Ascending aorta (tissue), 2 donors: Measurements from ENCODE around the gene SH3BP1. TPM values are rescaled to one million over a fixed set of nuclear protein-coding genes. Genes with fewer than 3 reads are reported as not detected.
A peak's percentile ranks its signal among the peaks of the same experiment; 100 is the strongest.
"Not testable (repeated sequence)": the region's sequence is repeated elsewhere in the genome, so short reads cannot be mapped to it uniquely, and the experiment has no call there.

ENCODE experiments used
- DNase-seq, 2 donors: peaks; one replicate each; pipeline ENCODE4 v3.0.0-alpha.2; 2019; ENCODE audit warnings: low spot score in 2 of 2
- H3K27ac ChIP-seq, 2 donors: fragments of 200-600 bp; sonication (generic); one replicate each; pipeline ENCODE4 v1.5.1; 2016 to 2017; ENCODE audit warnings: mild to moderate bottlenecking in 1 of 2
- H3K27me3 ChIP-seq: fragments of 200-600 bp; sonication (generic); one replicate; pipeline ENCODE4 v1.5.1; 2017
- H3K36me3 ChIP-seq, 2 donors: fragments of 200-600 bp; sonication (generic); one replicate each; pipeline ENCODE4 v1.5.1; 2016
- H3K4me1 ChIP-seq, 2 donors: fragments of 200-600 bp; sonication (generic); one replicate each; pipeline ENCODE4 v1.5.1; 2016 to 2017; ENCODE audit warnings: mild to moderate bottlenecking in 1 of 2
- H3K4me3 ChIP-seq, 2 donors: fragments of 200-600 bp; sonication (generic); one replicate each; pipeline ENCODE4 v1.5.1; 2016 to 2017; ENCODE audit warnings: mild to moderate bottlenecking in 1 of 2
- H3K9me3 ChIP-seq, 2 donors: fragments of 200-600 bp; sonication (generic); one replicate each; pipeline ENCODE4 v1.5.1; 2016
- CTCF ChIP-seq, 3 experiments: fragments of 200-600 bp in 2 of 3; fragments of 450-650 bp in 1 of 3; sonication (generic) in 2 of 3; IDR thresholded peaks; one replicate each; pipeline ENCODE4 v1.5.1; 2016 to 2019; ENCODE audit warnings: antibody characterized with exemption in 3 of 3, mild to moderate bottlenecking in 1 of 3, moderate library complexity in 1 of 3
- intact Hi-C: fragments of 100-400 bp; cut with DNase I; formaldehyde crosslinking; loops from one replicate; pipeline ENCODE4 v1.15.1; 2023
- total RNA-seq: library from RNA; depleted of rRNA; stranded (reverse); fragments of >200 nt; gene quantifications from one replicate; pipeline ENCODE4 v1.1.0, GENCODE V29; 2016

SH3BP1 gene
- total RNA-seq, 1 donor from 2014 or later: 33.7 TPM

GRCh38 chr22:37690407-37690806 lies 50.9 kb downstream of the SH3BP1 start:
- no peak overlapping the region for H3K4me3 ChIP-seq
- intact Hi-C loops: no loop called here
- peaks cover 39 to 44% of the 10 kb centered on the region in 2 donors for H3K36me3 ChIP-seq
- H3K27me3 ChIP-seq: no peaks in the 10 kb centered on the region
- no peak for DNase-seq
- no peak for TF ChIP-seq CTCF (IDR thresholded peaks at IDR 0.05)
- H3K9me3 ChIP-seq: no peaks in the 10 kb centered on the region
- H3K27ac ChIP-seq: no peak overlapping the region
- H3K4me1 ChIP-seq: peaks cover 0 to 4% of the 10 kb centered on the region in 2 donors

- intact Hi-C loops: no loop called here
- H3K36me3 ChIP-seq: peaks cover 39 to 44% of the 10 kb centered on the region in 2 donors
These were observed 51.5 kb downstream of the SH3BP1 start for GRCh38 chr22:37690901-37691504.

GRCh38 chr22:37692627-37693285 lies 53.3 kb downstream of the SH3BP1 start:
- no peaks in the 10 kb centered on the region for H3K9me3 ChIP-seq
- H3K27ac ChIP-seq: no peak overlapping the region
- no peak for TF ChIP-seq CTCF (IDR thresholded peaks at IDR 0.05)
- H3K36me3 ChIP-seq: peaks cover 39 to 44% of the 10 kb centered on the region in 2 donors
- DNase-seq: no peak
- intact Hi-C loops: no loop called here
- H3K27me3 ChIP-seq: no peaks in the 10 kb centered on the region
- peaks cover 0 to 11% of the 10 kb centered on the region in 2 donors for H3K4me1 ChIP-seq
- H3K4me3 ChIP-seq: no peak overlapping the region

More at GRCh38 chr22:37690901-37691504, 51.5 kb downstream of the SH3BP1 start:
- Histone ChIP-seq H3K27me3 (no peaks in the 10 kb centered on the region), H3K9me3 (no peaks in the 10 kb centered on the region), H3K4me1 (peaks cover 0 to 9% of the 10 kb centered on the region in 2 donors), H3K27ac (no peak overlapping the region), H3K4me3 (no peak overlapping the region)
- no peak for DNase-seq
- TF ChIP-seq CTCF (IDR thresholded peaks at IDR 0.05): no peak

GRCh38 chr22:37694131-37694530 lies 54.7 kb downstream of the SH3BP1 start:
- Histone ChIP-seq H3K36me3 (peaks cover 32 to 35% of the 10 kb centered on the region in 2 donors), H3K4me1 (peaks cover 0 to 11% of the 10 kb centered on the region in 2 donors)
- H3K27me3 ChIP-seq, H3K27ac ChIP-seq, H3K4me3 ChIP-seq, DNase-seq, intact Hi-C loops, H3K9me3 ChIP-seq: not testable (repeated sequence)

GRCh38 chr22:37696260-37696656 lies 56.8 kb downstream of the SH3BP1 start:
- peak overlapping the region in 1 of 2 donors; percentile 57 for H3K27ac ChIP-seq
- H3K4me1 ChIP-seq: peaks cover 0 to 11% of the 10 kb centered on the region in 2 donors
- intact Hi-C loops: loop anchor here (1.0 to 2.0 kb wide), 2 partner anchors 32 to 51 kb away; no protein-coding TSS in a partner anchor
- H3K27me3 ChIP-seq, DNase-seq, H3K9me3 ChIP-seq: not testable (repeated sequence)
- H3K36me3 ChIP-seq: peaks cover 21 to 22% of the 10 kb centered on the region in 2 donors
- peak overlapping the region in 1 of 2 donors; percentile 49 for H3K4me3 ChIP-seq

GRCh38 chr22:37696657-37697537 lies 57.4 kb downstream of the SH3BP1 start, which contains the start of gene TRIOBP:
TRIOBP (plus strand) TSS chr22:37697048; CDS start chr22:37701366, 4,318 bp downstream.
- DNase-seq: peak; percentile 89 to 98

More at GRCh38 chr22:37696657-37697537, 57.4 kb downstream of the SH3BP1 start, which contains the start of gene TRIOBP:
- Histone ChIP-seq H3K9me3 (no peaks in the 10 kb centered on the region), H3K27ac (peak within 1 kb of the TSS; percentile 61 to 72), H3K27me3 (no peaks in the 10 kb centered on the region), H3K4me3 (peak within 1 kb of the TSS in 1 of 2 donors; percentile 49), H3K36me3 (peaks cover 15 to 16% of the 10 kb centered on the region in 2 donors), H3K4me1 (peaks cover 0 to 11% of the 10 kb centered on the region in 2 donors)
- peak; percentile 30 to 47 (median 32) for TF ChIP-seq CTCF (IDR thresholded peaks at IDR 0.05)
- intact Hi-C loops: loop anchor here (1.0 to 2.0 kb wide), 2 partner anchors 31 to 50 kb away; no protein-coding TSS in a partner anchor
